Heart right ventricle (tissue), 16 donors: ENCODE measurements around the gene DHX36. TPM values are rescaled to one million over a fixed set of nuclear protein-coding genes. Genes with fewer than 3 reads are reported as not detected.

Experiments used
- ATAC-seq, 8 donors: fragments of 200-7000 bp; cut with Tn5 transposase; one replicate each; pipeline ENCODE4 v1.9.1; 2020; ENCODE audit warnings: mild to moderate bottlenecking in 8 of 8, moderate library complexity in 8 of 8, moderate number of reproducible peaks in 1 of 8
- DNase-seq, 2 donors: peaks; one replicate each; pipeline ENCODE4 v3.0.0-alpha.2; 2020
- H3K27ac ChIP-seq, 10 donors: fragments of 200-600 bp; sonication (generic) in 2 of 10; one replicate each; pipeline versions ENCODE4 v1.5.0 to v1.8.0; 2020 to 2022; ENCODE audit warnings: mild to moderate bottlenecking in 3 of 10
- H3K27me3 ChIP-seq, 7 donors: fragments of 200-600 bp; one replicate each; pipeline ENCODE4 v1.8.0; 2021 to 2022; ENCODE audit warnings: mild to moderate bottlenecking in 2 of 7
- H3K36me3 ChIP-seq, 9 donors: fragments of 200-600 bp; sonication (generic) in 1 of 9; one replicate each; pipeline versions ENCODE4 v1.5.0 to v1.8.0; 2020 to 2022; ENCODE audit warnings: mild to moderate bottlenecking in 2 of 9
- H3K4me1 ChIP-seq, 9 donors: fragments of 200-600 bp; sonication (generic) in 1 of 9; one replicate each; pipeline versions ENCODE4 v1.5.0 to v1.8.0; 2020 to 2022; ENCODE audit warnings: mild to moderate bottlenecking in 4 of 9
- H3K4me3 ChIP-seq, 10 donors: fragments of 200-600 bp; sonication (generic) in 2 of 10; one replicate each; pipeline versions ENCODE4 v1.5.0 to v1.8.0; 2020 to 2022; ENCODE audit warnings: mild to moderate bottlenecking in 7 of 10, moderate library complexity in 2 of 10
- H3K9me3 ChIP-seq, 11 donors: fragments of 200-600 bp in 10 of 11; sonication (generic) in 2 of 11; one replicate each; pipeline versions ENCODE4 v1.5.0 to v1.8.0; 2013 to 2022; ENCODE audit warnings: mild to moderate bottlenecking in 2 of 11, control low read depth in 1 of 11, moderate library complexity in 1 of 11
- WGBS, 2 donors: extraction: QIAGEN DNeasy Blood & Tissue Kit; methylation state at CpG; one replicate each; pipeline ENCODE4 v1.1.7; 2013; ENCODE audit warnings: inconsistent platforms in 1 of 2; 5-methylcytosine and 5-hydroxymethylcytosine counted together
- intact Hi-C, 10 donors: fragments of 100-400 bp; cut with DNase I; formaldehyde crosslinking; loops; one replicate each; pipeline versions ENCODE4 v1.11.1 to v1.14.2; 2022
- polyA plus RNA-seq, 2 donors: library from polyadenylated mRNA; stranded (reverse); fragments of 200-250 nt; gene quantifications; one replicate each; pipeline ENCODE4 v1.2.3, GENCODE V29; 2013
- total RNA-seq, 10 donors: library from RNA; stranded (reverse); fragmentation: NEBNext Ultra II Directional in 3 of 10; extraction: Animal tissue kit (Norgen Biotek cat#: 25700) in 3 of 10; gene quantifications; one replicate each; pipeline versions ENCODE4 v1.2.1 to v1.2.4, GENCODE V29; 2021 to 2023
- TF ChIP-seq, protein P1 (sequence below), 9 donors: fragments of 200-600 bp; sonication (generic) in 2 of 9; IDR thresholded peaks; one replicate each; pipeline versions ENCODE4 v1.5.0 to v1.8.0; 2021 to 2022; ENCODE audit warnings: antibody characterized with exemption in 9 of 9, mild to moderate bottlenecking in 5 of 9, moderate library complexity in 1 of 9
- donor health status: Arrhythmogenic right ventricular cardiomyopathy.
- donor health status: ischemic (EF 13 %, LVEDD 7.1; RV severe dilation, severe dysfunction).
- donor health status: healthy with polysubstance abuse.
- donor health status: DM: no; HTN: yes; CAD: no.
- donor health status: DM: no; HTN: no; CAD: no.
- donor health status: ischemic (EF 25% LVEDD 6.9; RV normal size, moderate dysfunction).
- donor health status: ischemic (EF 25% LVEDD 5.7; RV mildly dilated, moderate dysfunction).
- donor health status: healthy.
- donor health status: DM: yes; HTN: yes; CAD: no.
- donor health status: Ischemic cardiomyopathy.
- donor health status: ischemic (EF 35%, LVEDD 5.7; RV mildly dilated, moderate dysfunction).
- donor health status: nonischemic (EF 11% LVEDD 7.7; RV severe dilation, severe dysfunction).
- donor health status: DM: yes; HTN: yes; CAD: no.
- donor health status: PGD.
- donor health status: ischemic (EF 29% LVEDD 5.4; RV normal size, mild dysfunction).
- donor health status: nonischemic (EF 23%, LVEDD 6.1; RV moderate dilation, normal function).

DHX36 gene
- total and polyA plus RNA-seq, 12 donors = 22.3 to 51.2 (median 39.4) TPM

DNA sequence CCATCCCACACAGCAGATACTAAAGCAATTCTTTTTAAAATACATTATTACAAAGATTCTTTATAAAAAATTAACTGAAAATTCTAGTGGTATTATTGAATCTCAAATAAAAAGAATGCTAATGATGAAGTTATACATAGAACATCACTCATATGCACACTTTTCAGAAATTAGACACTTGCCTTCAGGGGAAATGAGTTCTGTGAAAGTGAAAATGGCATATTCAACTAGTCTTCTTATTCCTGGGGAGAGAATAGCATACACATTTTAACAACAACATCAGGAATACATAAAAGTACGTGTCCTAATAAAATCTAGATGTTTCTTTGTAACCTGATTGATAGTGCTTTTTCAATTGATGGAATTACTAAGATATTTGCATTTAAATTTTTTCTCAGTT lies 36.8 kb upstream of the DHX36 start:
- no peak overlapping the region for H3K27ac ChIP-seq
- intact Hi-C loops = no loop called here
- no peak overlapping the region for H3K4me3 ChIP-seq
- H3K4me1 ChIP-seq = no peaks in the 10 kb centered on the region
- peaks cover 0 to 16% (median 0%) of the 10 kb centered on the region in 11 donors for H3K9me3 ChIP-seq
- ATAC-seq (no peak), DNase-seq (no peak)
- H3K36me3 ChIP-seq = no peaks in the 10 kb centered on the region
- TF ChIP-seq, protein P1, sequence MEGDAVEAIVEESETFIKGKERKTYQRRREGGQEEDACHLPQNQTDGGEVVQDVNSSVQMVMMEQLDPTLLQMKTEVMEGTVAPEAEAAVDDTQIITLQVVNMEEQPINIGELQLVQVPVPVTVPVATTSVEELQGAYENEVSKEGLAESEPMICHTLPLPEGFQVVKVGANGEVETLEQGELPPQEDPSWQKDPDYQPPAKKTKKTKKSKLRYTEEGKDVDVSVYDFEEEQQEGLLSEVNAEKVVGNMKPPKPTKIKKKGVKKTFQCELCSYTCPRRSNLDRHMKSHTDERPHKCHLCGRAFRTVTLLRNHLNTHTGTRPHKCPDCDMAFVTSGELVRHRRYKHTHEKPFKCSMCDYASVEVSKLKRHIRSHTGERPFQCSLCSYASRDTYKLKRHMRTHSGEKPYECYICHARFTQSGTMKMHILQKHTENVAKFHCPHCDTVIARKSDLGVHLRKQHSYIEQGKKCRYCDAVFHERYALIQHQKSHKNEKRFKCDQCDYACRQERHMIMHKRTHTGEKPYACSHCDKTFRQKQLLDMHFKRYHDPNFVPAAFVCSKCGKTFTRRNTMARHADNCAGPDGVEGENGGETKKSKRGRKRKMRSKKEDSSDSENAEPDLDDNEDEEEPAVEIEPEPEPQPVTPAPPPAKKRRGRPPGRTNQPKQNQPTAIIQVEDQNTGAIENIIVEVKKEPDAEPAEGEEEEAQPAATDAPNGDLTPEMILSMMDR (IDR thresholded peaks at IDR 0.05) = no peak
- 51 to 58% methylated on average over 1 of the region's 1 CpG for WGBS, 2 donors
- H3K27me3 ChIP-seq = no peaks in the 10 kb centered on the region

DNA sequence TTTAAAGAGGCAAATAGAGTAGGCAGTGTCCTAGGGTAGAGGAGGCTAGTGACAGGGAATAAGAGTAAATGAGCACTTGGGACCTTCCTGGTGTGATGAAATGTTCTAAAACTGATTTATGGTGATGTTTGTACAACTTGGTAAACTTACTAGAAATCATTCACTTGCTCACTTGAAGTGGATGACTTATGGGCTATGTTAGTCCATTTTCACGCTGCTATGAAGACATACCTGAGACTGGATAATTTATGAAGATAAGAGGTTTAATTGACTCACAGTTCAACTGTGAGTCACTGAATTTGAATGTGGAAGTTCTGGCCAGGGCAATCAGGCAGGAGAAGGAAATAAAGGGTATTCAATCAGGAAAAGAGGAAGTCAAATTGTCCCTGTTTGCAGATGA lies 31.7 kb upstream of the DHX36 start:
- intact Hi-C loops = no loop called here
- Histone ChIP-seq H3K4me1 (no peaks in the 10 kb centered on the region), H3K27ac (no peak overlapping the region), H3K27me3 (no peaks in the 10 kb centered on the region), H3K9me3 (no peaks in the 10 kb centered on the region), H3K36me3 (no peaks in the 10 kb centered on the region), H3K4me3 (no peak overlapping the region)
- no peak for DNase-seq
- no peak for ATAC-seq
- TF ChIP-seq, protein P1 (IDR thresholded peaks at IDR 0.05) = no peak
- 56 to 58% methylated on average over 1 of the region's 1 CpG for WGBS, 2 donors

DNA sequence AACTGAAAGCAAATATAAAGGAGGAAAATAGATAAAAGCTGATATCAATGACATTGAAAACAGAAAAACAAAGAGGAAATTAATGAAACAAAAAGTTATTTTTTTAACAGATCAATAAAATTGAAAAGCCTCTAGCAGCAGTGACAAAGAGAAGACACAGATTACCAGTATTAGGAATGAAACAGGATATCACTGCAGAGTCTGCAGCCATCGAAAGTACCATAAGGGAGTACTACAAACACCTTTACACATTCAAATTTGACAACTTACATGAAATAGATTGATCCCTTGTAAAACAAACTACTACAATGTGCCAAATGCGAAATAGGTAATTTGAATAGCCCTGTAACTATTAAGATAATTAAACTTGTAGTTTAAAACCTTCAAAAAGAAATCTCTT lies 24.9 kb upstream of the DHX36 start:
- ATAC-seq = no peak
- Histone ChIP-seq H3K27ac (no peak overlapping the region), H3K9me3 (no peaks in the 10 kb centered on the region), H3K36me3 (no peaks in the 10 kb centered on the region), H3K4me3 (no peak overlapping the region), H3K4me1 (no peaks in the 10 kb centered on the region), H3K27me3 (peaks cover 0 to 30% (median 9%) of the 10 kb centered on the region in 7 donors)
- intact Hi-C loops = no loop called here
- DNase-seq = no peak
- TF ChIP-seq, protein P1 (IDR thresholded peaks at IDR 0.05) = no peak
- WGBS, 2 donors = 36 to 45% methylated on average over 2 of the region's 2 CpGs

DNA sequence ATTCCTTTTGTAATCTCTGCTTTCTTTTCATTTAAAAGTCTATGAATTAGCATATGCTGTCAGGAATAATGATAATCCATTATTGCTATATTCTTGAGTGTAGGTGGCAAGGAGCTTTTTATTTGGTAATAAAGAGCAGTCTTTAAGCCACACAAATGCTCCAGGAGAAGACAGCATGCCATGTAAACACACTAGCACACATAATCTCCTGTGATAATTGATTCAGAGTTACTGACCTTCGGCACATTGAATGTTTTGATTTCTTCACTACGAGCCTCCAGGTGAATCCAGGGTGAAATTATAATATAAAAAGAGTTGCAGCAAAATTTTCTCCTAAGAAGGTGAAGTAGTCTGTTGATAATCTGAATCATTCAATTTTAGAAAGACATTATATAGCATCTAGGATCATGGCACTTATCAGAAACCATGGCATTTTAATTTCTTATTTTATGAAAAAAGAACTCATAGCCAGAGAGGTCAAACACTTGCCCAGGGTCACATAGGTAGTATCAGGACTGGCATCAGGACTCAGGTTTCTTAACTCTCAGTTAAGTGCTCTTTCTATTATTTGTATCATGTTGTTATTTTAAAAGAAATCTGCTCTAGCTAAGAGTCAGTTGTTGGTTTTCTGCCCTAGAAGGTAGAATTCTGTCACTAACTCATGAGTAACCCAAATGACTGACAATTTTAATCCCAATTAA lies 21.3 kb upstream of the DHX36 start:
- ATAC-seq (no peak), DNase-seq (no peak)
- TF ChIP-seq, protein P1 (IDR thresholded peaks at IDR 0.05) = no peak
- Histone ChIP-seq H3K27me3 (peaks cover 0 to 36% (median 9%) of the 10 kb centered on the region in 7 donors), H3K36me3 (no peaks in the 10 kb centered on the region), H3K9me3 (peaks cover 0 to 5% (median 0%) of the 10 kb centered on the region in 11 donors), H3K4me1 (no peaks in the 10 kb centered on the region), H3K27ac (no peak overlapping the region), H3K4me3 (no peak overlapping the region)
- WGBS, 2 donors = 79 to 83% methylated on average over 2 of the region's 2 CpGs
- intact Hi-C loops = no loop called here
